Body of pancreas (tissue), 4 donors: Measurements from ENCODE around the gene H2BW1. TPM values are rescaled to one million over a fixed set of nuclear protein-coding genes. Genes with fewer than 3 reads are reported as not detected.
"Not testable (repeated sequence)": the region's sequence is repeated elsewhere in the genome, so short reads cannot be mapped to it uniquely, and the experiment has no call there.

Source experiments
- ATAC-seq: fragments of 150-250 bp; one replicate; pipeline ENCODE4 v1.9.1; 2016
- DNase-seq, 4 donors: peaks; one replicate each; pipeline ENCODE4 v3.0.0-alpha.2; 2019
- H3K27ac ChIP-seq, 4 donors: fragments of 200-600 bp; sonication (generic); 1 replicate in 3 of 4; 2 replicates in 1 of 4; pipeline versions ENCODE4 v1.5.1 to v1.6.1; 2016 to 2019; ENCODE audit warnings: mild to moderate bottlenecking in 1 of 4, mixed read lengths in 1 of 4, moderate library complexity in 1 of 4
- H3K27me3 ChIP-seq, 2 donors: fragments of 200-600 bp; sonication (generic); one replicate each; pipeline ENCODE4 v1.6.0; 2016; ENCODE audit warnings: mild to moderate bottlenecking in 1 of 2
- H3K36me3 ChIP-seq, 2 donors: fragments of 200-600 bp; sonication (generic); replicated peaks in 1 of 2; 2 replicates each; pipeline ENCODE4 v1.5.1; 2016; ENCODE audit warnings: low read depth in 2 of 2; ENCODE audit not compliant: insufficient read depth in 1 of 2
- H3K4me1 ChIP-seq: fragments of 200-600 bp; sonication (generic); one replicate; pipeline ENCODE4 v1.6.0; 2016
- H3K4me3 ChIP-seq, 2 donors: fragments of 200-600 bp; sonication (generic); 1 replicate in 1 of 2; 2 replicates in 1 of 2; pipeline ENCODE4 v1.5.1; 2016 to 2019
- H3K9me3 ChIP-seq, 3 donors: fragments of 200-600 bp; sonication (generic); 1 replicate in 2 of 3; 2 replicates in 1 of 3; pipeline ENCODE4 v1.5.1; 2016
- POLR2A ChIP-seq, 3 donors: fragments of 450-650 bp; IDR thresholded peaks; one replicate each; pipeline ENCODE4 v1.6.1; 2016; ENCODE audit warnings: antibody characterized with exemption in 3 of 3, mild to moderate bottlenecking in 2 of 3
- WGBS, 2 donors: methylation state at CpG; one replicate each; pipeline ENCODE4 v1.1.5; 2017; 5-methylcytosine and 5-hydroxymethylcytosine counted together
- intact Hi-C: fragments of 100-400 bp; cut with DNase I; formaldehyde crosslinking; loops from one replicate; pipeline ENCODE4 v1.15.1; 2023
- total RNA-seq, 2 donors: library from RNA; depleted of rRNA; stranded (reverse); fragments of >200 nt; gene quantifications; one replicate each; pipeline ENCODE4 v1.1.0, GENCODE V29; 2016
- TF ChIP-seq, protein P1 (sequence below), 7 experiments: fragments of 450-650 bp in 4 of 7; fragments of 200-600 bp in 3 of 7; sonication (generic) in 3 of 7; IDR thresholded peaks; one replicate each; pipeline ENCODE4 v1.5.1; 2016 to 2019; ENCODE audit warnings: antibody characterized with exemption in 7 of 7

The H2BW1 gene
- total RNA-seq, 2 donors from 2014 or later = not detected

DNA sequence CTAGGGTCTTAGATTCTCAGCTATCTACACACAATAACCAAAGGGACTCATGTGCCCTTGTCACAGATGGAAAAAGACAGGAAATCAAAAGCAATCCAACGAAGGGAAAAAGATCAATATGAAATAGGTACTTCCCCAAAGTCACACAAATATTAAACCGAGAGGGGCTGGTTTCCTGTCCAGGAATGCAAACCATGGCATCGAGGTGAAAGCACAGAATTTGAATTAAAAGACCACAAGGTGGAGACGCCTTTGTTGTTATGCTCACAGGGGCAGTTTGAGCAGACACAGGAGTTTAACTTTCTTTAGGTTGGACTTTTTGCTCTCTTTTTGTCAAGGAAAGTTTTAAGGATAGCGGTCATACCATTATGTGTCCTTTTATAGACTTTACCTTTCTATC, 14.3 kb downstream of the H2BW1 start:
- Histone ChIP-seq H3K4me3 (no peak overlapping the region), H3K36me3 (no peaks in the 10 kb centered on the region), H3K27me3 (no peaks in the 10 kb centered on the region), H3K4me1 (no peaks in the 10 kb centered on the region), H3K9me3 (no peaks in the 10 kb centered on the region), H3K27ac (no peak overlapping the region)
- no peak for TF ChIP-seq POLR2A (IDR thresholded peaks at IDR 0.05)
- TF ChIP-seq, protein P1, sequence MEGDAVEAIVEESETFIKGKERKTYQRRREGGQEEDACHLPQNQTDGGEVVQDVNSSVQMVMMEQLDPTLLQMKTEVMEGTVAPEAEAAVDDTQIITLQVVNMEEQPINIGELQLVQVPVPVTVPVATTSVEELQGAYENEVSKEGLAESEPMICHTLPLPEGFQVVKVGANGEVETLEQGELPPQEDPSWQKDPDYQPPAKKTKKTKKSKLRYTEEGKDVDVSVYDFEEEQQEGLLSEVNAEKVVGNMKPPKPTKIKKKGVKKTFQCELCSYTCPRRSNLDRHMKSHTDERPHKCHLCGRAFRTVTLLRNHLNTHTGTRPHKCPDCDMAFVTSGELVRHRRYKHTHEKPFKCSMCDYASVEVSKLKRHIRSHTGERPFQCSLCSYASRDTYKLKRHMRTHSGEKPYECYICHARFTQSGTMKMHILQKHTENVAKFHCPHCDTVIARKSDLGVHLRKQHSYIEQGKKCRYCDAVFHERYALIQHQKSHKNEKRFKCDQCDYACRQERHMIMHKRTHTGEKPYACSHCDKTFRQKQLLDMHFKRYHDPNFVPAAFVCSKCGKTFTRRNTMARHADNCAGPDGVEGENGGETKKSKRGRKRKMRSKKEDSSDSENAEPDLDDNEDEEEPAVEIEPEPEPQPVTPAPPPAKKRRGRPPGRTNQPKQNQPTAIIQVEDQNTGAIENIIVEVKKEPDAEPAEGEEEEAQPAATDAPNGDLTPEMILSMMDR (IDR thresholded peaks at IDR 0.05) = no peak
- 24 to 28% methylated on average over 5 of the region's 5 CpGs for WGBS, 2 donors
- intact Hi-C loops = no loop called here
- no peak for DNase-seq
- no peak for ATAC-seq

- H3K27me3 ChIP-seq, intact Hi-C loops, H3K4me1 ChIP-seq, H3K36me3 ChIP-seq, H3K4me3 ChIP-seq, H3K27ac ChIP-seq, ATAC-seq, DNase-seq, H3K9me3 ChIP-seq: not testable (repeated sequence)
- WGBS, 2 donors = no CpG with 5 or more reads among the region's 13 CpGs
Observed at GRCh38 chrX:103983508-103983907, 30.0 kb downstream of the H2BW1 start.

DNA sequence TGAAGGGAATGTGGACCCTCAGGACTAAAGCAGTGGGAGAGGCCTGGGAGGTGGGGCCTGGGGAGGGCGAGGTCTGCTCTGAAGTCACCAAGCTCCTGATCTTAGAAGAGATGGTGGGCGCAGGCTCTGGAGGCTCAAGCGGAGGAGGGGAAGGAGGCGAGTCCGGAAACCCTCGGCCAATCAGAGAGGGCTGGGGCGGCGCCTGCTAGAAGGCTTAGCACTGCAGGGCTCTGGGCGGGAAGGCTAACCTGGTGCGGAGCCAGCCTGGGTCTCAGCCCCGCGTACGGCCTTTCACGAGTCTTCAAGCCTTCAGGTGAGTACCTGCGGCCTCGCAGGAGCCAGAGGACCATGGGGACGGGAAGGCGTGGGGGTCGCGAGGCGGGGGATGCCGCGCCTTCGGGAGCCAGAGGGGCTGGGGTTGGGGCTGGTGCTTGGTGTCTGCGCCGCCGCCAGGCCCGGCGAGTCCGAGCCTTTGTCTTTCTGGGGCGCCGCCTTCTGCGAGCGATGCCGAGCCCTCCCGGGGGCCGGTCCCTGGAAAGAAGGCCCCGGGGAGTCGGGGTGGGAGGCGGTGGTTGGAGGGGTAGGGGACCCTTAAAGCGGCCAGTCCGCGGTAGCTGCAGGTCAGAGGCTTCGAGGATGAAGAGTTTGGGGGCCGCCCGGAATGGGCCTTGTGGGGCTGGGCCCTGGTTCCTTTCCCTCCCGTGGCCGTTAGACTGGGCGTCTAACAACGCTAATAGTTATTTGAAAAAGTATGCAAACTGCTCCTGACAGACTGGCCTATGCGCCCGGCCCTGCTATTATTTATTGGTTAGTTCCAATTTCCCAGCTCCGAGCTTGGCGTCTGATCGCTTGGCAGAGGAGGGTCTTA, 50.9 kb downstream of the H2BW1 start, which contains the start of gene TMSB15B:
TMSB15B (plus strand) TSS at position 217 of the 868 bp plus-strand sequence.
- H3K4me1 ChIP-seq, H3K27ac ChIP-seq, H3K27me3 ChIP-seq, H3K9me3 ChIP-seq, H3K36me3 ChIP-seq, intact Hi-C loops, H3K4me3 ChIP-seq, DNase-seq: not testable (repeated sequence)
- peak; percentile 67 for ATAC-seq
- no CpG with 5 or more reads among the region's 55 CpGs for WGBS, 2 donors

Other genes starting within 250 kb of the H2BW1 start
- gene PLP1, start 236.9 kb downstream of the H2BW1 start, total RNA-seq = 1 to 10 TPM in 1 of 2 donors, under 1 TPM in 1; 0.78 to 2.0 TPM
- under 1 TPM; 0.66 to 0.78 TPM for gene RAB9B, start 181.5 kb downstream of the H2BW1 start, total RNA-seq
- 1 to 10 TPM in 1 of 2 donors, under 1 TPM in 1; 0.33 to 3.6 TPM for gene TMSB15B, start 51.1 kb downstream of the H2BW1 start, total RNA-seq
- gene H2BW2, start 26.2 kb upstream of the H2BW1 start, total RNA-seq = not detected
- gene TMSB15C, start 62.5 kb upstream of the H2BW1 start, total RNA-seq = 1 to 10 TPM in 1 of 2 donors, not detected in 1; 2.1 TPM
- gene ZCCHC18, start 98.8 kb upstream of the H2BW1 start, total RNA-seq = 1 to 10 TPM in 1 of 2 donors, not detected in 1; 2.6 TPM
- gene SLC25A53, start 143.3 kb upstream of the H2BW1 start, total RNA-seq = 10 to 100 TPM in 1 of 2 donors, 1 to 10 TPM in 1; 3.6 to 10.9 TPM
- 10 to 100 TPM; 13.5 to 18.7 TPM for gene FAM199X, start 152.7 kb upstream of the H2BW1 start, total RNA-seq
- gene ESX1, start 241.2 kb upstream of the H2BW1 start, total RNA-seq = not detected